Heart left ventricle (tissue), 16 donors: Measurements from ENCODE around the gene STAB1. TPM values are rescaled to one million over a fixed set of nuclear protein-coding genes. Genes with fewer than 3 reads are reported as not detected.

Source experiments
- ATAC-seq, 4 donors: fragments of 200-7000 bp; cut with Tn5 transposase; one replicate each; pipeline ENCODE4 v1.9.1; 2020 to 2022; ENCODE audit warnings: moderate library complexity in 4 of 4, mild to moderate bottlenecking in 3 of 4, moderate number of reproducible peaks in 1 of 4
- DNase-seq, 5 donors: peaks; one replicate each; pipeline ENCODE4 v3.0.0-alpha.2; 2020
- H3K27ac ChIP-seq, 12 donors: fragments of 200-600 bp; sonication (generic) in 4 of 12; one replicate each; pipeline versions ENCODE4 v1.5.0 to v1.8.0; 2016 to 2022; ENCODE audit warnings: mild to moderate bottlenecking in 2 of 12
- H3K27me3 ChIP-seq, 9 donors: fragments of 200-600 bp; sonication (generic) in 2 of 9; one replicate each; pipeline versions ENCODE4 v1.5.1 to v1.8.0; 2016 to 2022; ENCODE audit warnings: mild to moderate bottlenecking in 3 of 9
- H3K36me3 ChIP-seq, 9 donors: fragments of 200-600 bp; sonication (generic) in 2 of 9; one replicate each; pipeline versions ENCODE4 v1.5.0 to v1.8.0; 2018 to 2022; ENCODE audit warnings: mild to moderate bottlenecking in 2 of 9
- H3K4me1 ChIP-seq, 12 donors: fragments of 200-600 bp; sonication (generic) in 4 of 12; one replicate each; pipeline versions ENCODE4 v1.5.0 to v1.8.0; 2016 to 2022; ENCODE audit warnings: mild to moderate bottlenecking in 3 of 12
- H3K4me3 ChIP-seq, 12 donors: fragments of 200-600 bp; sonication (generic) in 4 of 12; one replicate each; pipeline versions ENCODE4 v1.5.0 to v1.8.0; 2017 to 2022; ENCODE audit warnings: mild to moderate bottlenecking in 9 of 12, moderate library complexity in 4 of 12
- H3K9me3 ChIP-seq, 12 donors: fragments of 200-600 bp; sonication (generic) in 4 of 12; one replicate each; pipeline versions ENCODE4 v1.5.0 to v1.8.0; 2016 to 2022; ENCODE audit warnings: mild to moderate bottlenecking in 1 of 12
- CTCF ChIP-seq, 12 donors: fragments of 200-600 bp; sonication (generic) in 4 of 12; IDR thresholded peaks; one replicate each; pipeline versions ENCODE4 v1.5.0 to v1.8.0; 2018 to 2022; ENCODE audit warnings: antibody characterized with exemption in 12 of 12, mild to moderate bottlenecking in 5 of 12
- POLR2A ChIP-seq, 2 donors: fragments of 450-650 bp; IDR thresholded peaks; one replicate each; pipeline ENCODE4 v1.6.1; 2017; ENCODE audit warnings: antibody characterized with exemption in 2 of 2, mild to moderate bottlenecking in 2 of 2, moderate library complexity in 2 of 2
- WGBS, 4 donors: extraction: QIAGEN DNeasy Blood & Tissue Kit in 2 of 4; methylation state at CpG; one replicate each; pipeline versions ENCODE4 v1.1.5 to v1.1.7; 2013 to 2018; 5-methylcytosine and 5-hydroxymethylcytosine counted together
- intact Hi-C, 10 donors: fragments of 100-400 bp; cut with DNase I; formaldehyde crosslinking; loops; one replicate each; pipeline versions ENCODE4 v1.11.1 to v1.14.2; 2022
- polyA plus RNA-seq, 2 donors: library from polyadenylated mRNA; stranded (reverse); fragments of 200-250 nt; gene quantifications; one replicate each; pipeline ENCODE4 v1.2.3, GENCODE V29; 2013
- total RNA-seq, 9 donors: library from RNA; depleted of rRNA in 2 of 9; stranded (reverse); fragments of >200 nt in 2 of 9; fragmentation: NEBNext Ultra II Directional in 3 of 9; extraction: Animal tissue kit (Norgen Biotek cat#: 25700) in 3 of 9; gene quantifications; one replicate each; pipeline versions ENCODE4 v1.1.0 to v1.2.4, GENCODE V29; 2016 to 2023
- donor health status: ischemic (EF 13 %, LVEDD 7.1; RV severe dilation, severe dysfunction).
- donor health status: healthy with polysubstance abuse.
- donor health status: DM: no; HTN: yes; CAD: no.
- donor health status: DM: no; HTN: no; CAD: no.
- donor health status: ischemic (EF 25% LVEDD 6.9; RV normal size, moderate dysfunction).
- donor health status: ischemic (EF 25% LVEDD 5.7; RV mildly dilated, moderate dysfunction).
- donor health status: healthy.
- donor health status: DM: yes; HTN: yes; CAD: no.
- donor health status: ischemic (EF 35%, LVEDD 5.7; RV mildly dilated, moderate dysfunction).
- donor health status: nonischemic (EF 11% LVEDD 7.7; RV severe dilation, severe dysfunction).
- donor health status: DM: yes; HTN: yes; CAD: no.
- donor health status: PGD.
- donor health status: ischemic (EF 29% LVEDD 5.4; RV normal size, mild dysfunction).
- donor health status: nonischemic (EF 23%, LVEDD 6.1; RV moderate dilation, normal function).

STAB1 gene
- total and polyA plus RNA-seq, 11 donors, result 34.1 to 351 (median 50.6) TPM

DNA sequence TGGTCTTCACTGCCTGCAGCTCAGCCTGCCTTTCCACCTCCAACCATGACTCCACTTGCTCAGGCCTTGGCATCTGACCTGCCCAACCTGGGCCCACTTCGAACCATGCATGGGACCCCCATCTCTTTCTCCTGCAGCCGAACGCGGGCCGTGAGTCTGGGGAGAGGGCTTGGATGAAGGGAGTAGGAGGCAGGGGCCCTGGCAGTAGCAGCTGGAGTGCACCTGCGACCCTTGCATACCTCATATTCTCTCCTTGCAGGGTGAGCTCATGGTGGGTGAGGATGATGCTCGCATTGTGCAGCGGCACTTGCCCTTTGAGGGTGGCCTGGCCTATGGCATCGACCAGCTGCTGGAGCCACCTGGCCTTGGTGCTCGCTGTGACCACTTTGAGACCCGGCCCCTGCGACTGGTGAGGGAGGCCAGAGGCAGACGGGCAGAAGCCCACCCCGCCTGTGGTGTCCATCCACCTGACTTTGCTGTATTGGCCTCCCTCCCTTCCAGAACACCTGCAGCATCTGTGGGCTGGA lies 25.1 kb downstream of the STAB1 start:
- intact Hi-C loops, result no loop called here
- 95 to 97% (median 97%) methylated on average over 12 to 14 of the region's 14 CpGs for WGBS, 4 donors

GRCh38 chr3:52520716-52521487 lies 25.8 kb downstream of the STAB1 start:
- ATAC-seq, result no peak
- Histone ChIP-seq H3K27me3 (no peaks in the 10 kb centered on the region), H3K27ac (no peak overlapping the region), H3K4me3 (no peak overlapping the region), H3K9me3 (no peaks in the 10 kb centered on the region), H3K36me3 (peaks cover 0 to 95% (median 19%) of the 10 kb centered on the region in 9 donors), H3K4me1 (peaks cover 9 to 26% (median 18%) of the 10 kb centered on the region in 12 donors)
- TF ChIP-seq CTCF (IDR thresholded peaks at IDR 0.05) (no peak), POLR2A (IDR thresholded peaks at IDR 0.05) (no peak)
- intact Hi-C loops, result no loop called here
- 92 to 97% (median 93%) methylated on average over 11 to 20 of the region's 20 CpGs for WGBS, 4 donors
- DNase-seq, result peak in 1 of 5 donors; percentile 42

More for the DNA sequence above, 25.1 kb downstream of the STAB1 start:
- Histone ChIP-seq H3K4me1 (peaks cover 3 to 22% (median 11%) of the 10 kb centered on the region in 12 donors), H3K4me3 (no peak overlapping the region), H3K27me3 (no peaks in the 10 kb centered on the region), H3K9me3 (no peaks in the 10 kb centered on the region), H3K27ac (no peak overlapping the region), H3K36me3 (peaks cover 0 to 95% (median 19%) of the 10 kb centered on the region in 9 donors)
- TF ChIP-seq POLR2A (IDR thresholded peaks at IDR 0.05) (no peak), CTCF (IDR thresholded peaks at IDR 0.05) (no peak)
- DNase-seq, result peak in 1 of 5 donors; percentile 60
- ATAC-seq, result no peak

DNA sequence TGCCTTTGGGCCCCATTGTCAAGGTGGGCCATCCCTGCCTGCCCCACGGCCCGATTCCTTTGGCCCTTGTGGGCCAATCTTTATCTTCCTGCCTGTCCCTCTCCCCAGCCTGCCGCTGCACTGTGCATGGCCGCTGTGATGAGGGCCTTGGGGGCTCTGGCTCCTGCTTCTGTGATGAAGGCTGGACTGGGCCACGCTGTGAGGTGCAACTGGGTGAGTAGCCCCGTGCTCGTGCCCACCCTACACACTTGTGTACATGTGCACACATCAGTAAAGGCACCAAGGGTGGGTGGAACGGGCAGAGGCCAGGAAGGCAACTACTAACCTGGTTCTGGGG lies 26.3 kb downstream of the STAB1 start:
- no peaks in the 10 kb centered on the region for H3K27me3 ChIP-seq
- intact Hi-C loops, result no loop called here
- DNase-seq, result peak in 2 of 5 donors; percentile 11 to 40
- TF ChIP-seq CTCF (IDR thresholded peaks at IDR 0.05), result no peak
- no peak for TF ChIP-seq POLR2A (IDR thresholded peaks at IDR 0.05)
- no peak overlapping the region for H3K27ac ChIP-seq
- no peak overlapping the region for H3K4me3 ChIP-seq
- no peaks in the 10 kb centered on the region for H3K9me3 ChIP-seq
- H3K4me1 ChIP-seq, result peaks cover 9 to 32% (median 23%) of the 10 kb centered on the region in 12 donors
- ATAC-seq, result no peak
- WGBS, 4 donors, result 90 to 95% (median 92%) methylated on average over 5 to 8 of the region's 8 CpGs
- peaks cover 0 to 94% (median 19%) of the 10 kb centered on the region in 9 donors for H3K36me3 ChIP-seq

DNA sequence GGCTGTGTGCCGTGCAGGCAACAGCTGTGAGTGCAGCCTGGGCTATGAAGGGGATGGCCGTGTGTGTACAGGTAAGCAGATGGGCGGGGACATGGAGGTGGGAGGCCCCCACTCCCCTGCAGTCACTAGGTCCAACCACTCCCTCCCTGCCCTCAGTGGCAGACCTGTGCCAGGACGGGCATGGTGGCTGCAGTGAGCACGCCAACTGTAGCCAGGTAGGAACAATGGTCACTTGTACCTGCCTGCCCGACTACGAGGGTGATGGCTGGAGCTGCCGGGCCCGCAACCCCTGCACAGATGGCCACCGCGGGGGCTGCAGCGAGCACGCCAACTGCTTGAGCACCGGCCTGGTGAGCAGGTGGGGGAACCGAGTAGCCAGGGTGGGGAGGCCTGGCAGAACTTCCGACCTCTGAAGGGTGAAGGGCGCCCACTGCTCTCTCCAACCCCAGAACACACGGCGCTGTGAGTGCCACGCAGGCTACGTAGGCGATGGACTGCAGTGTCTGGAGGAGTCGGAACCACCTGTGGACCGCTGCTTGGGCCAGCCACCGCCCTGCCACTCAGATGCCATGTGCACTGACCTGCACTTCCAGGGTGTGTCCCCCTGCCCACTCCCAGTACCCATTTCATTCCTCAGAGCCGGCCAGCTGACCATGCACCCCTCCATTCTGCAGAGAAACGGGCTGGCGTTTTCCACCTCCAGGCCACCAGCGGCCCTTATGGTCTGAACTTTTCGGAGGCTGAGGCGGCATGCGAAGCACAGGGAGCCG lies 26.9 kb downstream of the STAB1 start:
- intact Hi-C loops, result no loop called here
- ATAC-seq (no peak), DNase-seq (peak in 3 of 5 donors; percentile 18 to 62 (median 21))
- no peak overlapping the region for H3K27ac ChIP-seq
- WGBS, 4 donors, result 94 to 98% (median 96%) methylated on average over 19 to 33 of the region's 33 CpGs
- no peak overlapping the region for H3K4me3 ChIP-seq
- peaks cover 9 to 38% (median 24%) of the 10 kb centered on the region in 12 donors for H3K4me1 ChIP-seq
- H3K9me3 ChIP-seq, result no peaks in the 10 kb centered on the region
- no peak for TF ChIP-seq CTCF (IDR thresholded peaks at IDR 0.05)
- TF ChIP-seq POLR2A (IDR thresholded peaks at IDR 0.05), result no peak
- peaks cover 0 to 95% (median 19%) of the 10 kb centered on the region in 9 donors for H3K36me3 ChIP-seq
- no peaks in the 10 kb centered on the region for H3K27me3 ChIP-seq
